Umbilical cord (tissue), 2 donors: ENCODE measurements around the gene SERINC5. TPM values are rescaled to one million over a fixed set of nuclear protein-coding genes. Genes with fewer than 3 reads are reported as not detected.

Experiments used
- DNase-seq: peaks from one replicate; pipeline ENCODE4 v3.0.0-alpha.2; 2015; ENCODE audit warnings: low spot score
- total RNA-seq: library from RNA; depleted of rRNA; stranded (reverse); fragments of >200 nt; gene quantifications from one replicate; pipeline ENCODE4 v1.2.3, GENCODE V29; 2014; ENCODE audit warnings: low replicate concordance; ENCODE audit not compliant: insufficient read depth

The SERINC5 gene
- total RNA-seq, 1 donor from 2014 or later: 17.1 TPM

DNA sequence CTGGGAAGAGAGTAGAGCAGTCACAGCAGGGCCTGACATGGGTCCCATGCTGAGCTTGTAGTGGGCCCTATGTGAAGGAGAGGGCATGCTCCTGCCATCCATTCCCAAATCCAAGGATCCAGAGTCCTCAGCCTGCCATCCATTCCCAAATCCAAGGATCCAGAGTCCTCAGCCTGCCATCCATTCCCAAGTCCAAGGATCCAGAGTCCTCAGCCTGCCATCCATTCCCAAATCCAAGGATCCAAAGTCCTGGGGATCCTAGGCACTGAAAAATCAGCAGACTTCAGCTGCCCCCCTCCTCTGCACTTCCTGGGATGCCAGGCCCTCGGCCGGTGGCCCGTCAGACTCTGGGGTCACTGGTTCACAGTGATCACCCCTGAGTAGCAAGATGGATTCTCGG is 187.1 kb downstream of the SERINC5 start:
- DNase-seq: no peak

DNA sequence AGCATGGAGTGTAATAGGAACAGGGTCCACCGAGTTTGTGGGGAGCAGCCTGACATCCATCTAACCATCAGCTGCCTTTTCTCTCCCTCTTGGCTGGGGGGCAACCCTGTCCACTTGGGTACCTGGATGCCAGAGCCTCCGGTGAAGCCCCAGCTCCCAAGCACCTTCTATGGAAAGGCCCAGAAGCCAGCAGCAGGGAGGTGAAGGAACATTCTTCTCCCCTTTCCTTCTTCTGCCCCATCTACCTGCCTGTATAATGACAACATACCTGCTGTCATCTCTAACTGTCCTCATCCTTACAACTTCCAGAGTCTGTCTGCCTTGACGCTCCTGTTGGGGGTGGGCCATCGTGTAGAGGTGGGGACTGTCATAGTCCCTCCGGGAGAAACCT is 187.6 kb downstream of the SERINC5 start:
- DNase-seq: no peak

DNA sequence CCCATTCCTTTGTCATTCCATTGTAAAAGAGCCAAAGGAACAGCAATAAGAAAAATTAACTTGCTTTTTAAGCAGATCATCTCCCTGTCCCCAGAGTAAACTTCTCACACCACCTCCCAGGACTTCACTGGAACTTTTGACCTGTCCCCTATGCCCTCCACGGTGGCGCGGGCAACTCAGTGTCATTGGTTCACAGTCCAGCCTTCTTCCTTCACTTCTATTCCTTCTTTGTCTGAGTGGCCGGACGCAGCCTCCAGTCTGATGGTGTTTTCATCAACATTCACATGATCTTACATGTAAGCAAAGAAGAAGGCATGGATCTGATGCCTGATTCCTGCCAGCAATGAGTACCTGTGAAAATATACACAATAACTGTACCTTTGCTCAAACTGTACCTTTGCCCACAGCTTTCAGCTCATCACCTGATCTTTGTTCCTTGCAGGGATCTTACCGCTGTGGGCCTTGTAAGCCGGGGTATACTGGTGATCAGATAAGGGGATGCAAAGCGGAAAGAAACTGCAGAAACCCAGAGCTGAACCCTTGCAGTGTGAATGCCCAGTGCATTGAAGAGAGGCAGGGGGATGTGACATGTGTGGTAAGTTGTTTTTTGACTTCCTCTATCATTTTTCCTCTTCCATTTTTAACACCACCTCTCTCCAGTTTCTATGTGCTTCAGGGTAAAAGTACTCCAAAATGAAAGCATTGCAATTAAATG is 188.2 kb downstream of the SERINC5 start:
- no peak for DNase-seq

DNA sequence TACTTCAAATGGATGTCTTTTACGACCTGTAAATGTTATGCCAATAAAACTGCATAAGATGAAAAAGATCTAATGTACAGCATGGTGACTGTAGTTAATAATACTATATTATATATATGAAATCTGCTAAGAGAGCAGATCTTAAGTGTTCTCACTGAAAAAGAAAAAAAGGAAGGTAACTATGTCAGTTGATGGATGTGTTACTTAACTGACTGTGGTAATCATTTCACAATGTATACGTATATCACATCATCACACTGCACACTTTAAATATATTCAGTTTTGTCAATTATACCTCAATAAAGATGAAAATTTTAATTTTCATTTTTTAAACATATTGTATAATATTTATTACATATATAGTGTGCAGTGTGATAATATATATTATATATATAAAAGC is 188.8 kb downstream of the SERINC5 start:
- no peak for DNase-seq

DNA sequence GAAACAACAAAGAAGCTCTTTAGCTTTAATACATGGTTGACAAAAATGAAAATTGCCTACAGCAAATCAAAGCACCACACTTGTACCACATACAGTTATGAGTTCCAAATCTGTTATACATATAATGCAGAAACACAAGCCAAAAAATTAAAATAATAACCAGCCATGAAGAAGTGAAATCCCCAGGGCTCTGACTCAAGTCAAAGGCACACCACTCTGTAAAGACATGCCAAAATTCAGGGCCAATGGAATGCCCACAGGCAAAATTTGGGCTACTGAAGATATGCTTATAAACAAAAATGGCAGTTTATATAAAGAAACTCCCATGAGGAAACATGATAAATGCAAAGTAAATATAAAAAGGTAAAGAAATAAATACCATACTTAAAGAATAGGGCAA is 191.7 kb downstream of the SERINC5 start:
- DNase-seq: no peak

Other genes starting within 250 kb of the SERINC5 start
- gene THBS4, start 220.7 kb downstream of the SERINC5 start, total RNA-seq: not detected
- 3.9 TPM for gene SPZ1, start 64.0 kb upstream of the SERINC5 start, total RNA-seq
- gene ZFYVE16, start 152.0 kb upstream of the SERINC5 start, total RNA-seq: 51.0 TPM
- gene FAM151B, start 232.1 kb upstream of the SERINC5 start, total RNA-seq: 11.1 TPM